ENCODE data around the gene TULP1. TPM values are rescaled to one million over a fixed set of nuclear protein-coding genes. Genes with fewer than 3 reads are reported as not detected.

TULP1 gene
- total RNA-seq, 1 experiment from 2014 or later: not detected

DNA sequence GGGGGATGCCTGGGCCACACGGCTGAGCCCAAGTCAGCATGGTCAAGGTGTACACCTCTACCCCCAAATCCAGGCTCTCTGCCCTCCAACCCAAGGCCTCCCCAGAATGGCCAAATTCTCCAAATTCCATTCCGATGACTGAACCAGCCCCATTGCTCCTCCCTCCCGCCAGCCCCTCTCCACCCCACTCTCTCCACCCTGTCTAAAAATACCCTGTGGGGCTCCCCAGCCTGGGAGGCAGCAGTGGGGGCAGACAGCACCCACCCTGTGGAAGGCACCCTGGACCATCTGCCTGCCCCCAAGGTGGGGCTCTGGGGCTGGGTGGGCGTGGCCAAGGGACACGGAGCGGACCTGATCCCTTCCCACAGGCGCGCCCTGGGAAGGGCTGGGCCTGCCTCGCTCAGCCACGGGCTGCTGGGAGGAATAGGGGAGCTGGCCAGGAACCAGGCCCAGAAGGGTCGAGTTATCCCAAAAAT is 27.3 kb downstream of the TULP1 start:
- no peak for TF ChIP-seq EZH2 (IDR thresholded peaks at IDR 0.05; ENCODE audit: low read depth)
- TF ChIP-seq, protein P1, sequence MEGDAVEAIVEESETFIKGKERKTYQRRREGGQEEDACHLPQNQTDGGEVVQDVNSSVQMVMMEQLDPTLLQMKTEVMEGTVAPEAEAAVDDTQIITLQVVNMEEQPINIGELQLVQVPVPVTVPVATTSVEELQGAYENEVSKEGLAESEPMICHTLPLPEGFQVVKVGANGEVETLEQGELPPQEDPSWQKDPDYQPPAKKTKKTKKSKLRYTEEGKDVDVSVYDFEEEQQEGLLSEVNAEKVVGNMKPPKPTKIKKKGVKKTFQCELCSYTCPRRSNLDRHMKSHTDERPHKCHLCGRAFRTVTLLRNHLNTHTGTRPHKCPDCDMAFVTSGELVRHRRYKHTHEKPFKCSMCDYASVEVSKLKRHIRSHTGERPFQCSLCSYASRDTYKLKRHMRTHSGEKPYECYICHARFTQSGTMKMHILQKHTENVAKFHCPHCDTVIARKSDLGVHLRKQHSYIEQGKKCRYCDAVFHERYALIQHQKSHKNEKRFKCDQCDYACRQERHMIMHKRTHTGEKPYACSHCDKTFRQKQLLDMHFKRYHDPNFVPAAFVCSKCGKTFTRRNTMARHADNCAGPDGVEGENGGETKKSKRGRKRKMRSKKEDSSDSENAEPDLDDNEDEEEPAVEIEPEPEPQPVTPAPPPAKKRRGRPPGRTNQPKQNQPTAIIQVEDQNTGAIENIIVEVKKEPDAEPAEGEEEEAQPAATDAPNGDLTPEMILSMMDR (conservative IDR thresholded peaks at IDR 0.05): no peak
- no peaks in the 10 kb centered on the region for H3K9me3 ChIP-seq (ENCODE audit: insufficient read depth, low read depth)
- DNase-seq: peak; percentile 79 to 91
- peaks cover 55% of the 10 kb centered on the region for H3K4me1 ChIP-seq (replicated peaks; ENCODE audit: insufficient read depth)
- peaks cover 28% of the 10 kb centered on the region for H3K79me2 ChIP-seq (ENCODE audit: low read depth)
- H3F3A ChIP-seq (ENCODE audit: insufficient read depth, low read depth): peaks cover 45% of the 10 kb centered on the region
- H4K20me1 ChIP-seq (ENCODE audit: insufficient read depth): no peaks in the 10 kb centered on the region
- peak overlapping the region; percentile 46; the same call in 1 of the 2 replicates for H2AFZ ChIP-seq
- ChIA-PET POLR2A (ENCODE audit: unreplicated experiment) (interaction anchor here (0.5 to 0.7 kb wide), 3 partner anchors 14 to 1060 kb away, joined by 3 to 7 read pairs (median 3); no protein-coding TSS in a partner anchor), CTCF (no interaction called here)
- H3K4me2 ChIP-seq: peak overlapping the region; percentile 98
- no peaks in the 10 kb centered on the region for H3K27me3 ChIP-seq (ENCODE audit: insufficient read depth, low read depth)
- BruUV-seq (replicated peaks): no TSS peak
- H3K36me3 ChIP-seq (ENCODE audit: low read depth): no peaks in the 10 kb centered on the region
- peak overlapping the region; percentile 99 for H3K27ac ChIP-seq
- peak overlapping the region; percentile 58 for H3K4me3 ChIP-seq
- H3K9me2 ChIP-seq (ENCODE audit: insufficient read depth): no peaks in the 10 kb centered on the region
- intact Hi-C loops (cut with micrococcal nuclease; ENCODE audit: unreplicated experiment): loop anchor here (1.0 to 2.0 kb wide), 3 partner anchors 12 to 94 kb away; partner anchors contain the start of genes RPL10A and TEAD3

DNA sequence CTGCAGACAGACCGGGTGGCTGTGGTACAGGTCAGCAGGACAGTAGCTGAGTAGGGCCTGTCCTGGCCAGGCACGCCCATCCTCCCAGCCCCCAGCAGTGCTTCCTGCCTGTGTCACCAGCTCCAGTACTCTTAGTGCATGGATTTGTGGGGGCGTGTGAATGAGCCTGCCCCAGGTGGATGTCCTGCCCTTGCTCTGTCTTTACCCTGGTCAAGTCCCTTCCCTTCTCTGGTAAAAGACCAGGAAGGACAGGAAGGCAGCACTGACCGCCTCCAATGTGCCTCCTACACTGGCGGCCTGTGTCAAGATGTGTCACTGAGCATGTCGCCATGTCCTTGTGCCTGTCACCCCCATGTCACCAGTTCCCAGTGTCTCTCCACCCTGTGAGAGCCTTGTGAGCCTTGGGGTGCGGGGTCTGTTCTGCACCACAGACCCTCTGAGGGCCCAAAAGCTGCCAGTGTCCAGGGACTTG is 27.7 kb downstream of the TULP1 start:
- Histone ChIP-seq H3F3A (ENCODE audit: insufficient read depth, low read depth) (peaks cover 45% of the 10 kb centered on the region), H3K4me1 (replicated peaks; ENCODE audit: insufficient read depth) (peaks cover 55% of the 10 kb centered on the region), H3K36me3 (ENCODE audit: low read depth) (no peaks in the 10 kb centered on the region), H3K27ac (peak overlapping the region; percentile 99), H3K79me2 (ENCODE audit: low read depth) (peaks cover 24% of the 10 kb centered on the region), H4K20me1 (ENCODE audit: insufficient read depth) (no peaks in the 10 kb centered on the region), H3K4me2 (peak overlapping the region; percentile 98), H3K9me3 (ENCODE audit: insufficient read depth, low read depth) (no peaks in the 10 kb centered on the region), H2AFZ (no peak overlapping the region), H3K9me2 (ENCODE audit: insufficient read depth) (no peaks in the 10 kb centered on the region), H3K4me3 (peak overlapping the region; percentile 58; the same call in 1 of the 2 replicates), H3K27me3 (ENCODE audit: insufficient read depth, low read depth) (no peaks in the 10 kb centered on the region)
- TF ChIP-seq, protein P1 (conservative IDR thresholded peaks at IDR 0.05): no peak
- no peak for TF ChIP-seq EZH2 (IDR thresholded peaks at IDR 0.05; ENCODE audit: low read depth)
- POLR2A ChIA-PET (ENCODE audit: unreplicated experiment): interaction anchor here (0.5 kb wide), 2 partner anchors 22 to 1060 kb away, joined by 3 to 7 read pairs; no protein-coding TSS in a partner anchor
- intact Hi-C loops (cut with micrococcal nuclease; ENCODE audit: unreplicated experiment): loop anchor here (1.0 to 2.0 kb wide), 3 partner anchors 12 to 94 kb away; partner anchors contain the start of genes RPL10A and TEAD3
- CTCF ChIA-PET: no interaction called here
- peak; percentile 70 to 78 for DNase-seq
- BruUV-seq (replicated peaks): no TSS peak

DNA sequence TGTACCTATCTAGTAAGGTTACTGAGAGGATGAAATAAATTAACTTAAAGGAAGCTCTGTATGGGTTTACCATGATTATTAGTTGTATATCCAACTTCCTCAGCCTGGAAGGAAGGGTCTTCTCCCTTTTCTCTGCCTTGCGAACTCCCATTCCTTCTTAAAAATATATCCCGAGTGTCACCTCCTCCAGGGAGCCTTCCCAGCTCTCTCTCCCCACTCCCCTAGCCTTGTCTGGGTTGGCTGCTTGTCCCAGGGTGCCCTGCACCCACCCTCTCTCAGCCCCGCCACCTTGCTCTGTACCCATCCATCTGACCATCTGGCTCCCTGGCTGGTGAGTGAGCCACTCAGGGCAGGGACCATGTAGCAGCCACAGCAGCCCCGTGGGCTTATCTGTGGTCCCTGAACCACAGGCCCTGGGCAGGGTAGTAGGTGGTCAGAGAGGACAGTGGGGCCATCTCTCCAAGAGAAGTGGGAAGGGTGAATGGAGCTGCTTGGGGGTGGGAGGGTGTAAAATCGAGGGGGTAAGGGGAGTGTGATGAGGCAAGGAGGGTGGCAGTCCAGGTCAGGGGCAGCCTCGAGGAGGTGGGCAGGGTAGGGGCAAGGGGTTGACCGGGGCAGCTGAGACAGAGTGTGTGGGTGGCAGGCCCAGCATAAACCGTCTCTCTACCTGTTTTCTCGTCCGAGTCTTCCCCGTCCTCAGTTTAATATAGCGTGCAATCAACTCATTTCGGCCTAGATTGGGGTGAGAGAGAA is 28.6 kb downstream of the TULP1 start:
- Histone ChIP-seq H3K4me2 (peak overlapping the region; percentile 98), H3F3A (ENCODE audit: insufficient read depth, low read depth) (peaks cover 41% of the 10 kb centered on the region), H4K20me1 (ENCODE audit: insufficient read depth) (no peaks in the 10 kb centered on the region), H2AFZ (no peak overlapping the region), H3K4me1 (replicated peaks; ENCODE audit: insufficient read depth) (peaks cover 51% of the 10 kb centered on the region), H3K79me2 (ENCODE audit: low read depth) (peaks cover 18% of the 10 kb centered on the region), H3K9me3 (ENCODE audit: insufficient read depth, low read depth) (no peaks in the 10 kb centered on the region), H3K36me3 (ENCODE audit: low read depth) (no peaks in the 10 kb centered on the region), H3K9me2 (ENCODE audit: insufficient read depth) (no peaks in the 10 kb centered on the region), H3K27ac (peak overlapping the region; percentile 99; the same call in 1 of the 2 replicates), H3K27me3 (ENCODE audit: insufficient read depth, low read depth) (no peaks in the 10 kb centered on the region), H3K4me3 (no peak overlapping the region)
- TF ChIP-seq EZH2 (IDR thresholded peaks at IDR 0.05; ENCODE audit: low read depth): no peak
- TF ChIP-seq, protein P1 (conservative IDR thresholded peaks at IDR 0.05): no peak
- DNase-seq: no peak
- BruUV-seq (replicated peaks): no TSS peak
- intact Hi-C loops (cut with micrococcal nuclease; ENCODE audit: unreplicated experiment): loop anchor here (2.0 kb wide), 1 partner anchor 15 kb away; the partner anchor contains the start of gene RPL10A
- POLR2A ChIA-PET (ENCODE audit: unreplicated experiment): no interaction called here
- CTCF ChIA-PET: no interaction called here

Data from PC-9 (cell line).